Activated CD8-positive, alpha-beta memory T cell treated with anti-CD3 and anti-CD28 coated beads for 1 hour (primary cell): ENCODE measurements around the gene AKR1C8.
"Not testable (repeated sequence)": the region's sequence is repeated elsewhere in the genome, so short reads cannot be mapped to it uniquely, and the experiment has no call there.

Experiments
- DNase-seq, 2 donors: peaks; one replicate each; pipeline ENCODE4 v3.0.0-alpha.2; 2020; ENCODE audit warnings: low read depth in 1 of 2; ENCODE audit errors: extremely low read depth in 1 of 2

Gene AKR1C8

GRCh38 chr10:5109861-5110260 lies 75.1 kb downstream of the AKR1C8 start:
- not testable (repeated sequence) for DNase-seq

GRCh38 chr10:5108658-5109416 lies 76.1 kb downstream of the AKR1C8 start:
- no peak for DNase-seq

- DNase-seq, result no peak
Observed at GRCh38 chr10:5107860-5108526, 77.0 kb downstream of the AKR1C8 start.

- no peak for DNase-seq
Observed at GRCh38 chr10:5106553-5106952, 78.4 kb downstream of the AKR1C8 start.

- DNase-seq, result no peak
Observed at GRCh38 chr10:5105626-5106025, 79.3 kb downstream of the AKR1C8 start.
